ENCODE results near the gene ALDH2. TPM values are rescaled to one million over a fixed set of nuclear protein-coding genes. Genes with fewer than 3 reads are reported as not detected.
A peak's percentile ranks its signal among the peaks of the same experiment; 100 is the strongest.
"Not testable (repeated sequence)": the region's sequence is repeated elsewhere in the genome, so short reads cannot be mapped to it uniquely, and the experiment has no call there.

Gene ALDH2
- 55.2 TPM for total RNA-seq (ENCODE audit: unreplicated experiment)
- long read RNA-seq, full-length matches to known transcripts, result 92 of 97 reads
- long read RNA-seq, partial matches to known transcripts, result 3 of 97 reads
- long read RNA-seq, other reads (novel, unspliced or antisense), result 2 of 97 reads

- no peak for TF ChIP-seq CTCF (IDR thresholded peaks at IDR 0.05; ENCODE audit: partially characterized antibody, unreplicated experiment)
- DNase-seq, result peak; percentile 85
- H3K27me3 Mint-ChIP-seq (ENCODE audit: unreplicated experiment), result peaks cover 6% of the 10 kb centered on the region
- peaks cover 5% of the 10 kb centered on the region for H3K9me3 Mint-ChIP-seq (ENCODE audit: unreplicated experiment)
- H3K4me3 Mint-ChIP-seq (ENCODE audit: unreplicated experiment), result peak within 1 kb of the TSS; percentile 97
- no peaks in the 10 kb centered on the region for H3K36me3 Mint-ChIP-seq (ENCODE audit: unreplicated experiment)
- H3K27ac Mint-ChIP-seq (ENCODE audit: unreplicated experiment), result peak within 1 kb of the TSS; percentile 84
- no peaks in the 10 kb centered on the region for H3K4me1 Mint-ChIP-seq (ENCODE audit: low read depth, unreplicated experiment)
Observed at GRCh38 chr12:111766608-111767361, at the start of gene ALDH2. Gene ALDH2, plus strand, starts transcription at chr12:111766933. Its CDS starts 50 bp downstream, at chr12:111766983.

GRCh38 chr12:111719316-111719715, 47.4 kb upstream of the ALDH2 start:
- H3K27ac Mint-ChIP-seq (ENCODE audit: unreplicated experiment); H3K27me3 Mint-ChIP-seq (ENCODE audit: unreplicated experiment); DNase-seq; H3K4me1 Mint-ChIP-seq (ENCODE audit: low read depth, unreplicated experiment); H3K9me3 Mint-ChIP-seq (ENCODE audit: unreplicated experiment); H3K4me3 Mint-ChIP-seq (ENCODE audit: unreplicated experiment); H3K36me3 Mint-ChIP-seq (ENCODE audit: unreplicated experiment): not testable (repeated sequence)

GRCh38 chr12:111720457-111720856, 46.3 kb upstream of the ALDH2 start:
- no peak overlapping the region for H3K4me3 Mint-ChIP-seq (ENCODE audit: unreplicated experiment)
- DNase-seq, result no peak
- no peaks in the 10 kb centered on the region for H3K27me3 Mint-ChIP-seq (ENCODE audit: unreplicated experiment)
- H3K4me1 Mint-ChIP-seq (ENCODE audit: low read depth, unreplicated experiment), result no peaks in the 10 kb centered on the region
- no peak overlapping the region for H3K27ac Mint-ChIP-seq (ENCODE audit: unreplicated experiment)
- peaks cover 4% of the 10 kb centered on the region for H3K36me3 Mint-ChIP-seq (ENCODE audit: unreplicated experiment)
- H3K9me3 Mint-ChIP-seq (ENCODE audit: unreplicated experiment), result peaks cover 4% of the 10 kb centered on the region
- TF ChIP-seq CTCF (IDR thresholded peaks at IDR 0.05; ENCODE audit: partially characterized antibody, unreplicated experiment), result no peak

GRCh38 chr12:111723646-111724360, 42.9 kb upstream of the ALDH2 start:
- not testable (repeated sequence) for H3K36me3 Mint-ChIP-seq (ENCODE audit: unreplicated experiment); H3K27me3 Mint-ChIP-seq (ENCODE audit: unreplicated experiment); DNase-seq; H3K4me1 Mint-ChIP-seq (ENCODE audit: low read depth, unreplicated experiment); H3K27ac Mint-ChIP-seq (ENCODE audit: unreplicated experiment); H3K4me3 Mint-ChIP-seq (ENCODE audit: unreplicated experiment); H3K9me3 Mint-ChIP-seq (ENCODE audit: unreplicated experiment)

GRCh38 chr12:111728795-111729194, 37.9 kb upstream of the ALDH2 start:
- no peak for DNase-seq
- TF ChIP-seq CTCF (IDR thresholded peaks at IDR 0.05; ENCODE audit: partially characterized antibody, unreplicated experiment), result no peak
- H3K36me3 Mint-ChIP-seq (ENCODE audit: unreplicated experiment), result peaks cover 5% of the 10 kb centered on the region
- no peak overlapping the region for H3K27ac Mint-ChIP-seq (ENCODE audit: unreplicated experiment)
- H3K4me3 Mint-ChIP-seq (ENCODE audit: unreplicated experiment), result no peak overlapping the region
- H3K4me1 Mint-ChIP-seq (ENCODE audit: low read depth, unreplicated experiment), result no peaks in the 10 kb centered on the region
- H3K9me3 Mint-ChIP-seq (ENCODE audit: unreplicated experiment), result peaks cover 6% of the 10 kb centered on the region
- H3K27me3 Mint-ChIP-seq (ENCODE audit: unreplicated experiment), result no peaks in the 10 kb centered on the region

- Mint-ChIP-seq H3K4me1 (ENCODE audit: low read depth, unreplicated experiment) (no peaks in the 10 kb centered on the region), H3K27ac (ENCODE audit: unreplicated experiment) (no peak overlapping the region)
Observed at GRCh38 chr12:111730420-111730819, 36.3 kb upstream of the ALDH2 start.

More at GRCh38 chr12:111730420-111730819, 36.3 kb upstream of the ALDH2 start:
- no peak for TF ChIP-seq CTCF (IDR thresholded peaks at IDR 0.05; ENCODE audit: partially characterized antibody, unreplicated experiment)
- peaks cover 2% of the 10 kb centered on the region for H3K9me3 Mint-ChIP-seq (ENCODE audit: unreplicated experiment)
- peaks cover 5% of the 10 kb centered on the region for H3K36me3 Mint-ChIP-seq (ENCODE audit: unreplicated experiment)
- no peak overlapping the region for H3K4me3 Mint-ChIP-seq (ENCODE audit: unreplicated experiment)
- no peaks in the 10 kb centered on the region for H3K27me3 Mint-ChIP-seq (ENCODE audit: unreplicated experiment)
- DNase-seq, result no peak

Measured in glutamatergic neuron (in vitro differentiated cells).